GM23338 (cell line): ENCODE measurements around the gene RNF19B. TPM values are rescaled to one million over a fixed set of nuclear protein-coding genes. Genes with fewer than 3 reads are reported as not detected.

Source experiments
- ATAC-seq: fragments of 200-7000 bp; cut with Tn5 transposase; 3 replicates; pipeline ENCODE4 v1.9.1; 2020
- DNase-seq: peaks from one replicate; pipeline ENCODE4 v3.0.0-alpha.2; 2015; ENCODE audit warnings: low spot score
- H2AFZ ChIP-seq: fragments of 200-600 bp; sonication (generic); 2 replicates; pipeline ENCODE4 v1.8.0; 2016; ENCODE audit warnings: antibody characterized with exemption, mild to moderate bottlenecking, moderate library complexity
- H3F3A ChIP-seq: fragments of 200-600 bp; sonication (generic); replicated peaks from 2 replicates; pipeline ENCODE4 v1.8.0; 2017; ENCODE audit warnings: antibody characterized with exemption, mixed run types, low read depth
- H3K27ac ChIP-seq: fragments of 200-600 bp; sonication (generic); 2 replicates; pipeline ENCODE4 v1.6.1; 2016; ENCODE audit warnings: low read depth
- H3K27me3 ChIP-seq: fragments of 200-600 bp; sonication (generic); 2 replicates; pipeline ENCODE4 v1.8.0; 2016; ENCODE audit warnings: mild to moderate bottlenecking, mixed run types, moderate library complexity; ENCODE audit not compliant: insufficient read depth
- H3K36me3 ChIP-seq: fragments of 200-600 bp; sonication (generic); 2 replicates; pipeline ENCODE4 v1.8.0; 2016; ENCODE audit warnings: mild to moderate bottlenecking; ENCODE audit not compliant: insufficient read depth
- H3K4me1 ChIP-seq: fragments of 200-600 bp; sonication (generic); 2 replicates; pipeline ENCODE4 v1.8.0; 2016; ENCODE audit warnings: mild to moderate bottlenecking, moderate library complexity; ENCODE audit not compliant: insufficient read depth
- H3K4me2 ChIP-seq: fragments of 200-600 bp; sonication (generic); 2 replicates; pipeline ENCODE4 v1.7.1; 2017; ENCODE audit warnings: mixed run types
- H3K4me3 ChIP-seq: fragments of 200-600 bp; sonication (generic); 2 replicates; pipeline ENCODE4 v1.6.1; 2016; ENCODE audit warnings: mixed run types
- H3K79me2 ChIP-seq: fragments of 200-600 bp; sonication (generic); replicated peaks from 2 replicates; pipeline ENCODE4 v1.8.0; 2017; ENCODE audit warnings: mild to moderate bottlenecking; ENCODE audit not compliant: insufficient read depth
- H3K9me2 ChIP-seq: fragments of 200-600 bp; sonication (generic); 2 replicates; pipeline ENCODE4 v1.8.0; 2017; ENCODE audit not compliant: insufficient read depth
- H4K20me1 ChIP-seq: fragments of 200-600 bp; sonication (generic); replicated peaks from 2 replicates; pipeline ENCODE4 v1.8.0; 2017; ENCODE audit warnings: mild to moderate bottlenecking; ENCODE audit not compliant: insufficient read depth
- H3K27ac Mint-ChIP-seq: 2 replicates; pipeline ENCODE4 v1.8.0; 2020; ENCODE audit warnings: inconsistent platforms, mild to moderate bottlenecking, moderate library complexity, mixed read lengths
- H3K27me3 Mint-ChIP-seq: 3 replicates; pipeline ENCODE4 v1.8.0; 2022; ENCODE audit warnings: low read depth, mild to moderate bottlenecking, moderate library complexity, mixed read lengths, inconsistent platforms; ENCODE audit not compliant: insufficient read depth, poor library complexity
- H3K36me3 Mint-ChIP-seq: 3 replicates; pipeline ENCODE4 v1.8.0; 2021; ENCODE audit warnings: low read depth, mild to moderate bottlenecking, inconsistent platforms, moderate library complexity, mixed read lengths
- H3K4me1 Mint-ChIP-seq: 3 replicates; pipeline ENCODE4 v1.8.0; 2020; ENCODE audit warnings: mild to moderate bottlenecking, inconsistent platforms, mixed read lengths
- H3K4me3 Mint-ChIP-seq: 3 replicates; pipeline ENCODE4 v1.8.0; 2021; ENCODE audit warnings: moderate library complexity, mild to moderate bottlenecking, inconsistent platforms, mixed read lengths
- H3K9me3 Mint-ChIP-seq: 3 replicates; pipeline ENCODE4 v1.8.0; 2020; ENCODE audit warnings: moderate library complexity, mild to moderate bottlenecking, inconsistent platforms, mixed read lengths
- EZH2 ChIP-seq: fragments of 200-600 bp; sonication (generic); IDR thresholded peaks from one replicate; pipeline ENCODE4 v1.8.0; 2017; ENCODE audit warnings: antibody characterized with exemption, mild to moderate bottlenecking, low read depth; ENCODE audit not compliant: unreplicated experiment
- EZH2phosphoT487 ChIP-seq: fragments of 200-600 bp; sonication (generic); IDR thresholded peaks from one replicate; pipeline ENCODE4 v1.8.1; 2018; ENCODE audit warnings: antibody characterized with exemption; ENCODE audit not compliant: unreplicated experiment
- NANOG ChIP-seq: IDR thresholded peaks from 2 replicates; pipeline ENCODE4 v1.6.1; 2016; ENCODE audit warnings: antibody characterized with exemption, borderline replicate concordance
- POLR2AphosphoS5 ChIP-seq: IDR thresholded peaks from 2 replicates; pipeline ENCODE4 v1.6.1; 2016; ENCODE audit warnings: antibody characterized with exemption, low read depth
- STAT1 ChIP-seq: IDR thresholded peaks from one replicate; pipeline ENCODE4 v1.6.1; 2016; ENCODE audit warnings: antibody characterized with exemption; ENCODE audit not compliant: unreplicated experiment
- ZNF114 ChIP-seq: fragments of 250-450 bp; sonication (Bioruptor Pico); IDR thresholded peaks from 2 replicates; pipeline ENCODE4 v1.5.0; 2020; ENCODE audit warnings: mild to moderate bottlenecking, moderate library complexity
- ZNF331 ChIP-seq: fragments of 250-450 bp; sonication (Bioruptor Pico); IDR thresholded peaks from 2 replicates; pipeline ENCODE4 v1.5.0; 2020; ENCODE audit warnings: low read depth, mild to moderate bottlenecking, moderate library complexity
- polyA plus RNA-seq: library from polyadenylated mRNA; unstranded; fragments of >200 nt; fragmentation: Nextera tagmentation; extraction: Ambion mirVana; gene quantifications from 2 replicates; pipeline ENCODE4 v1.2.1, GENCODE V29; 2016
- total RNA-seq: library from RNA; depleted of rRNA; stranded (reverse); fragments of >200 nt; shearing (Covaris generic); gene quantifications from 2 replicates; pipeline ENCODE4 v1.2.3, GENCODE V29; 2014
- TF ChIP-seq, protein P1 (sequence below): IDR thresholded peaks from one replicate; pipeline ENCODE4 v1.6.1; 2018; ENCODE audit warnings: antibody characterized with exemption; ENCODE audit not compliant: unreplicated experiment
- TF ChIP-seq, protein P2 (sequence below): fragments of 250-450 bp; sonication (Bioruptor Pico); IDR thresholded peaks from 2 replicates; pipeline ENCODE4 v1.5.0; 2020; ENCODE audit warnings: mild to moderate bottlenecking, moderate library complexity

RNF19B gene
- total and polyA plus RNA-seq, 2 experiments from 2014 or later = 2.9 to 11.9 TPM

- no peak for TF ChIP-seq ZNF331 (CRISPR knock-in tag)
- TF ChIP-seq, protein P1, sequence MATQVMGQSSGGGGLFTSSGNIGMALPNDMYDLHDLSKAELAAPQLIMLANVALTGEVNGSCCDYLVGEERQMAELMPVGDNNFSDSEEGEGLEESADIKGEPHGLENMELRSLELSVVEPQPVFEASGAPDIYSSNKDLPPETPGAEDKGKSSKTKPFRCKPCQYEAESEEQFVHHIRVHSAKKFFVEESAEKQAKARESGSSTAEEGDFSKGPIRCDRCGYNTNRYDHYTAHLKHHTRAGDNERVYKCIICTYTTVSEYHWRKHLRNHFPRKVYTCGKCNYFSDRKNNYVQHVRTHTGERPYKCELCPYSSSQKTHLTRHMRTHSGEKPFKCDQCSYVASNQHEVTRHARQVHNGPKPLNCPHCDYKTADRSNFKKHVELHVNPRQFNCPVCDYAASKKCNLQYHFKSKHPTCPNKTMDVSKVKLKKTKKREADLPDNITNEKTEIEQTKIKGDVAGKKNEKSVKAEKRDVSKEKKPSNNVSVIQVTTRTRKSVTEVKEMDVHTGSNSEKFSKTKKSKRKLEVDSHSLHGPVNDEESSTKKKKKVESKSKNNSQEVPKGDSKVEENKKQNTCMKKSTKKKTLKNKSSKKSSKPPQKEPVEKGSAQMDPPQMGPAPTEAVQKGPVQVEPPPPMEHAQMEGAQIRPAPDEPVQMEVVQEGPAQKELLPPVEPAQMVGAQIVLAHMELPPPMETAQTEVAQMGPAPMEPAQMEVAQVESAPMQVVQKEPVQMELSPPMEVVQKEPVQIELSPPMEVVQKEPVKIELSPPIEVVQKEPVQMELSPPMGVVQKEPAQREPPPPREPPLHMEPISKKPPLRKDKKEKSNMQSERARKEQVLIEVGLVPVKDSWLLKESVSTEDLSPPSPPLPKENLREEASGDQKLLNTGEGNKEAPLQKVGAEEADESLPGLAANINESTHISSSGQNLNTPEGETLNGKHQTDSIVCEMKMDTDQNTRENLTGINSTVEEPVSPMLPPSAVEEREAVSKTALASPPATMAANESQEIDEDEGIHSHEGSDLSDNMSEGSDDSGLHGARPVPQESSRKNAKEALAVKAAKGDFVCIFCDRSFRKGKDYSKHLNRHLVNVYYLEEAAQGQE = no peak
These were observed 2.3 kb upstream of the RNF19B start (continued) for GRCh38 chr1:32966900-32967299.

GRCh38 chr1:32965251-32965747, 690 bp upstream of the RNF19B start:
- Mint-ChIP-seq H3K9me3 (no peaks in the 10 kb centered on the region; the same call in 2 of the 3 replicates), H3K4me3 (peak overlapping the region; percentile 76), H3K27ac (no peak overlapping the region), H3K27me3 (peaks cover 23% of the 10 kb centered on the region), H3K4me1 (peaks cover 18% of the 10 kb centered on the region), H3K36me3 (no peaks in the 10 kb centered on the region; the same call in 2 of the 3 replicates)
- Histone ChIP-seq H3K9me2 (peaks cover 7% of the 10 kb centered on the region; the same call in 1 of the 2 replicates), H3K4me2 (peak overlapping the region; percentile 81), H3K27me3 (peaks cover 34% of the 10 kb centered on the region), H3K27ac (no peak overlapping the region), H3K4me3 (peak overlapping the region; percentile 73), H3K4me1 (peaks cover 20% of the 10 kb centered on the region), H3K79me2 (peaks cover 22% of the 10 kb centered on the region), H3K36me3 (no peaks in the 10 kb centered on the region), H4K20me1 (peaks cover 13% of the 10 kb centered on the region), H2AFZ (peak overlapping the region; percentile 48), H3F3A (no peaks in the 10 kb centered on the region)
- DNase-seq (no peak), ATAC-seq (no peak)
- TF ChIP-seq EZH2phosphoT487 (no peak), ZNF114 (CRISPR knock-in tag) (no peak), NANOG (no peak), STAT1 (no peak), POLR2AphosphoS5 (no peak), ZNF331 (CRISPR knock-in tag) (no peak), EZH2 (no peak)
- TF ChIP-seq, protein P1 = no peak
- TF ChIP-seq, protein P2, sequence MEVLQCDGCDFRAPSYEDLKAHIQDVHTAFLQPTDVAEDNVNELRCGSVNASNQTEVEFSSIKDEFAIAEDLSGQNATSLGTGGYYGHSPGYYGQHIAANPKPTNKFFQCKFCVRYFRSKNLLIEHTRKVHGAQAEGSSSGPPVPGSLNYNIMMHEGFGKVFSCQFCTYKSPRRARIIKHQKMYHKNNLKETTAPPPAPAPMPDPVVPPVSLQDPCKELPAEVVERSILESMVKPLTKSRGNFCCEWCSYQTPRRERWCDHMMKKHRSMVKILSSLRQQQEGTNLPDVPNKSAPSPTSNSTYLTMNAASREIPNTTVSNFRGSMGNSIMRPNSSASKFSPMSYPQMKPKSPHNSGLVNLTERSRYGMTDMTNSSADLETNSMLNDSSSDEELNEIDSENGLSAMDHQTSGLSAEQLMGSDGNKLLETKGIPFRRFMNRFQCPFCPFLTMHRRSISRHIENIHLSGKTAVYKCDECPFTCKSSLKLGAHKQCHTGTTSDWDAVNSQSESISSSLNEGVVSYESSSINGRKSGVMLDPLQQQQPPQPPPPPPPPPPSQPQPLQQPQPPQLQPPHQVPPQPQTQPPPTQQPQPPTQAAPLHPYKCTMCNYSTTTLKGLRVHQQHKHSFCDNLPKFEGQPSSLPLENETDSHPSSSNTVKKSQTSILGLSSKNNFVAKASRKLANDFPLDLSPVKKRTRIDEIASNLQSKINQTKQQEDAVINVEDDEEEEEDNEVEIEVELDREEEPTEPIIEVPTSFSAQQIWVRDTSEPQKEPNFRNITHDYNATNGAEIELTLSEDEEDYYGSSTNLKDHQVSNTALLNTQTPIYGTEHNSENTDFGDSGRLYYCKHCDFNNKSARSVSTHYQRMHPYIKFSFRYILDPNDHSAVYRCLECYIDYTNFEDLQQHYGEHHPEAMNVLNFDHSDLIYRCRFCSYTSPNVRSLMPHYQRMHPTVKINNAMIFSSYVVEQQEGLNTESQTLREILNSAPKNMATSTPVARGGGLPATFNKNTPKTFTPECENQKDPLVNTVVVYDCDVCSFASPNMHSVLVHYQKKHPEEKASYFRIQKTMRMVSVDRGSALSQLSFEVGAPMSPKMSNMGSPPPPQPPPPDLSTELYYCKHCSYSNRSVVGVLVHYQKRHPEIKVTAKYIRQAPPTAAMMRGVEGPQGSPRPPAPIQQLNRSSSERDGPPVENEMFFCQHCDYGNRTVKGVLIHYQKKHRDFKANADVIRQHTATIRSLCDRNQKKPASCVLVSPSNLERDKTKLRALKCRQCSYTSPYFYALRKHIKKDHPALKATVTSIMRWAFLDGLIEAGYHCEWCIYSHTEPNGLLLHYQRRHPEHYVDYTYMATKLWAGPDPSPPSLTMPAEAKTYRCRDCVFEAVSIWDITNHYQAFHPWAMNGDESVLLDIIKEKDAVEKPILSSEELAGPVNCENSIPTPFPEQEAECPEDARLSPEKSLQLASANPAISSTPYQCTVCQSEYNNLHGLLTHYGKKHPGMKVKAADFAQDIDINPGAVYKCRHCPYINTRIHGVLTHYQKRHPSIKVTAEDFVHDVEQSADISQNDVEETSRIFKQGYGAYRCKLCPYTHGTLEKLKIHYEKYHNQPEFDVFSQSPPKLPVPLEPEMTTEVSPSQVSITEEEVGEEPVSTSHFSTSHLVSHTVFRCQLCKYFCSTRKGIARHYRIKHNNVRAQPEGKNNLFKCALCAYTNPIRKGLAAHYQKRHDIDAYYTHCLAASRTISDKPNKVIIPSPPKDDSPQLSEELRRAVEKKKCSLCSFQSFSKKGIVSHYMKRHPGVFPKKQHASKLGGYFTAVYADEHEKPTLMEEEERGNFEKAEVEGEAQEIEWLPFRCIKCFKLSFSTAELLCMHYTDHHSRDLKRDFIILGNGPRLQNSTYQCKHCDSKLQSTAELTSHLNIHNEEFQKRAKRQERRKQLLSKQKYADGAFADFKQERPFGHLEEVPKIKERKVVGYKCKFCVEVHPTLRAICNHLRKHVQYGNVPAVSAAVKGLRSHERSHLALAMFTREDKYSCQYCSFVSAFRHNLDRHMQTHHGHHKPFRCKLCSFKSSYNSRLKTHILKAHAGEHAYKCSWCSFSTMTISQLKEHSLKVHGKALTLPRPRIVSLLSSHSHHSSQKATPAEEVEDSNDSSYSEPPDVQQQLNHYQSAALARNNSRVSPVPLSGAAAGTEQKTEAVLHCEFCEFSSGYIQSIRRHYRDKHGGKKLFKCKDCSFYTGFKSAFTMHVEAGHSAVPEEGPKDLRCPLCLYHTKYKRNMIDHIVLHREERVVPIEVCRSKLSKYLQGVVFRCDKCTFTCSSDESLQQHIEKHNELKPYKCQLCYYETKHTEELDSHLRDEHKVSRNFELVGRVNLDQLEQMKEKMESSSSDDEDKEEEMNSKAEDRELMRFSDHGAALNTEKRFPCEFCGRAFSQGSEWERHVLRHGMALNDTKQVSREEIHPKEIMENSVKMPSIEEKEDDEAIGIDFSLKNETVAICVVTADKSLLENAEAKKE (CRISPR knock-in tag) = no peak
